Transverse colon (tissue), 3 donors: ENCODE data around the gene RSRC1.

Experiments
- CTCF ChIP-seq, 5 experiments: fragments of 200-600 bp in 3 of 5; fragments of 450-650 bp in 2 of 5; sonication (generic) in 3 of 5; IDR thresholded peaks; 1 replicate in 2 of 5; 2 replicates in 3 of 5; pipeline ENCODE4 v1.5.1; 2016 to 2017; ENCODE audit warnings: antibody characterized with exemption in 5 of 5, inconsistent platforms in 3 of 5, mild to moderate bottlenecking in 2 of 5, moderate library complexity in 1 of 5
- EP300 ChIP-seq: sonication (generic); formaldehyde crosslinking; IDR thresholded peaks from one replicate; pipeline ENCODE4 v1.6.1; 2017; ENCODE audit warnings: antibody characterized with exemption, low read depth
- POLR2A ChIP-seq: fragments of 450-650 bp; IDR thresholded peaks from one replicate; pipeline ENCODE4 v1.6.1; 2016; ENCODE audit warnings: antibody characterized with exemption, mild to moderate bottlenecking, moderate library complexity

- TF ChIP-seq EP300 = no peak
- TF ChIP-seq CTCF (IDR thresholded peaks at IDR 0.05) = no peak
- TF ChIP-seq POLR2A = no peak
These were observed 168.3 kb downstream of the RSRC1 start for GRCh38 chr3:158278187-158278586.
